GM23338 (cell line): ENCODE measurements around the gene PRKCG.

Source experiments
- CREB1 ChIP-seq: fragments of 250-450 bp; sonication (Bioruptor Pico); IDR thresholded peaks from 2 replicates; pipeline ENCODE4 v1.5.0; 2020; ENCODE audit warnings: low read depth, mild to moderate bottlenecking, moderate library complexity
- CTCF ChIP-seq, 2 experiments: fragments of 200-600 bp in 1 of 2; sonication (generic) in 1 of 2; conservative IDR thresholded peaks; 2 replicates each; pipeline versions ENCODE4 v1.5.1 to v1.6.1; 2016 to 2017; ENCODE audit warnings: antibody characterized with exemption in 2 of 2, low read depth in 2 of 2, mild to moderate bottlenecking in 2 of 2, moderate library complexity in 1 of 2
- ETS1 ChIP-seq: IDR thresholded peaks from 2 replicates; pipeline ENCODE4 v1.6.1; 2016; ENCODE audit warnings: antibody characterized with exemption
- EZH2 ChIP-seq: fragments of 200-600 bp; sonication (generic); IDR thresholded peaks from one replicate; pipeline ENCODE4 v1.8.0; 2017; ENCODE audit warnings: antibody characterized with exemption, mild to moderate bottlenecking, low read depth; ENCODE audit not compliant: unreplicated experiment
- EZH2phosphoT487 ChIP-seq: fragments of 200-600 bp; sonication (generic); IDR thresholded peaks from one replicate; pipeline ENCODE4 v1.8.1; 2018; ENCODE audit warnings: antibody characterized with exemption; ENCODE audit not compliant: unreplicated experiment
- JUNB ChIP-seq: IDR thresholded peaks from one replicate; pipeline ENCODE4 v1.6.1; 2016; ENCODE audit warnings: antibody characterized with exemption; ENCODE audit not compliant: unreplicated experiment
- NANOG ChIP-seq: IDR thresholded peaks from 2 replicates; pipeline ENCODE4 v1.6.1; 2016; ENCODE audit warnings: antibody characterized with exemption, borderline replicate concordance
- POLR2AphosphoS5 ChIP-seq: IDR thresholded peaks from 2 replicates; pipeline ENCODE4 v1.6.1; 2016; ENCODE audit warnings: antibody characterized with exemption, low read depth
- STAT1 ChIP-seq: IDR thresholded peaks from one replicate; pipeline ENCODE4 v1.6.1; 2016; ENCODE audit warnings: antibody characterized with exemption; ENCODE audit not compliant: unreplicated experiment
- ZNF114 ChIP-seq: fragments of 250-450 bp; sonication (Bioruptor Pico); IDR thresholded peaks from 2 replicates; pipeline ENCODE4 v1.5.0; 2020; ENCODE audit warnings: mild to moderate bottlenecking, moderate library complexity
- ZNF331 ChIP-seq: fragments of 250-450 bp; sonication (Bioruptor Pico); IDR thresholded peaks from 2 replicates; pipeline ENCODE4 v1.5.0; 2020; ENCODE audit warnings: low read depth, mild to moderate bottlenecking, moderate library complexity
- ZNF462 ChIP-seq: fragments of 250-450 bp; sonication (Bioruptor Pico); IDR thresholded peaks from 2 replicates; pipeline ENCODE4 v1.5.0; 2020; ENCODE audit warnings: mild to moderate bottlenecking, moderate library complexity
- TF ChIP-seq, protein P1 (sequence below): IDR thresholded peaks from one replicate; pipeline ENCODE4 v1.6.1; 2018; ENCODE audit warnings: antibody characterized with exemption; ENCODE audit not compliant: unreplicated experiment

DNA sequence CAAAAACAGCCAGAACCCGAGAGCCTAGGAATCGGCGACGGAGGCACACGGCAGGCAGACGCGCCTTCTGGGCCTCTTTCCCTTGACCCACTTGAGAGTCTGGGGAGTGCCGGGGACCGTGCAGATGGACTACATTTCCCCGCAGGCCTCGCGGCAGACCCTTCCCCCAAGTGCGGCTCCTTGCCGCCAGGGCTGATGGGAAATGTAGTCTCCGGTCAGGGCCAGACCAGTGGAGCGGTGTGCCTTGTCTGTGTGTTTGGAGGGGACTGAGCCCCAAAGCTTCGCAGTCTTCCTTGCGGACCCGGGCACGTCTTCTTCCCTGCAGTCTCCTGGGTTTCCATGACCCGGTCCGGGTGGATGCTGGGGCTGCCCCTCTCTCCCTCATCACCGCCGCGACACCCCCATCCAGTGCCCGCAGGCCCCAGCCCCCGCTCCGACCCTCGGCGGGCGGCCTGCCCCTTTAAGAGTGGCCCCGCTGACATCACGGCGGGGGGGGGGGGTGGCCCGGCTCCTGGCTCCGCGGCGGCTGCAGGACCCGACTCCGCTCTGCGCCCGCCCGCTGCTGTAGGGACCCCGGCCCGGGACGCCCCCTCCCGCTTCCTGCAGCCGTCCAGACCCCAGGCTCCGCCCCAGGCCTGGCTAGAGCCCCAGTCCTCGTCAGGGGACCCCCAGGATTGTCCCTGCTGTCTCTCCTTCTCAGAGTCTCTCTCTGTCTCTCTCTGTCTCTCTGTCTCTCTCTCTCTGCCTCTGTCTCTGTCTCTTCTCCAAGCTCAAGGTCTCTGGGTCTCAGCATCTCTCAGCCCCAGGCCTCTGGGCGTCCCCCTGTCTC lies 26.3 kb downstream of the PRKCG start:
- TF ChIP-seq CTCF (conservative IDR thresholded peaks at IDR 0.05; ENCODE audit: low read depth in 2 of 2) (no peak), EZH2phosphoT487 (no peak), EZH2 (no peak), ETS1 (peak; percentile 97), ZNF114 (no peak), POLR2AphosphoS5 (0 out of 2 replicates have a peak, but pooled peaks have one; percentile 48), STAT1 (no peak), CREB1 (no peak), JUNB (no peak), NANOG (no peak), ZNF331 (CRISPR knock-in tag) (no peak), ZNF462 (CRISPR knock-in tag) (no peak)
- TF ChIP-seq, protein P1, sequence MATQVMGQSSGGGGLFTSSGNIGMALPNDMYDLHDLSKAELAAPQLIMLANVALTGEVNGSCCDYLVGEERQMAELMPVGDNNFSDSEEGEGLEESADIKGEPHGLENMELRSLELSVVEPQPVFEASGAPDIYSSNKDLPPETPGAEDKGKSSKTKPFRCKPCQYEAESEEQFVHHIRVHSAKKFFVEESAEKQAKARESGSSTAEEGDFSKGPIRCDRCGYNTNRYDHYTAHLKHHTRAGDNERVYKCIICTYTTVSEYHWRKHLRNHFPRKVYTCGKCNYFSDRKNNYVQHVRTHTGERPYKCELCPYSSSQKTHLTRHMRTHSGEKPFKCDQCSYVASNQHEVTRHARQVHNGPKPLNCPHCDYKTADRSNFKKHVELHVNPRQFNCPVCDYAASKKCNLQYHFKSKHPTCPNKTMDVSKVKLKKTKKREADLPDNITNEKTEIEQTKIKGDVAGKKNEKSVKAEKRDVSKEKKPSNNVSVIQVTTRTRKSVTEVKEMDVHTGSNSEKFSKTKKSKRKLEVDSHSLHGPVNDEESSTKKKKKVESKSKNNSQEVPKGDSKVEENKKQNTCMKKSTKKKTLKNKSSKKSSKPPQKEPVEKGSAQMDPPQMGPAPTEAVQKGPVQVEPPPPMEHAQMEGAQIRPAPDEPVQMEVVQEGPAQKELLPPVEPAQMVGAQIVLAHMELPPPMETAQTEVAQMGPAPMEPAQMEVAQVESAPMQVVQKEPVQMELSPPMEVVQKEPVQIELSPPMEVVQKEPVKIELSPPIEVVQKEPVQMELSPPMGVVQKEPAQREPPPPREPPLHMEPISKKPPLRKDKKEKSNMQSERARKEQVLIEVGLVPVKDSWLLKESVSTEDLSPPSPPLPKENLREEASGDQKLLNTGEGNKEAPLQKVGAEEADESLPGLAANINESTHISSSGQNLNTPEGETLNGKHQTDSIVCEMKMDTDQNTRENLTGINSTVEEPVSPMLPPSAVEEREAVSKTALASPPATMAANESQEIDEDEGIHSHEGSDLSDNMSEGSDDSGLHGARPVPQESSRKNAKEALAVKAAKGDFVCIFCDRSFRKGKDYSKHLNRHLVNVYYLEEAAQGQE = no peak
